Progenitor cell of endocrine pancreas (in vitro differentiated cells): ENCODE data around the gene TMEM132D. TPM values are rescaled to one million over a fixed set of nuclear protein-coding genes. Genes with fewer than 3 reads are reported as not detected.

Experiments used
- DNase-seq: peaks from one replicate; pipeline ENCODE4 v3.0.0; 2021; ENCODE audit warnings: low spot score; ENCODE audit not compliant: unreplicated experiment
- H3K27ac Mint-ChIP-seq: 2 replicates; pipeline ENCODE4 v1.8.0; 2021; ENCODE audit warnings: mild to moderate bottlenecking, moderate library complexity, mixed read lengths
- H3K27me3 Mint-ChIP-seq: 2 replicates; pipeline ENCODE4 v1.8.0; 2021; ENCODE audit warnings: mixed read lengths
- H3K36me3 Mint-ChIP-seq: 2 replicates; pipeline ENCODE4 v1.8.0; 2022; ENCODE audit warnings: mixed read lengths; ENCODE audit not compliant: insufficient read depth
- H3K4me1 Mint-ChIP-seq: 2 replicates; pipeline ENCODE4 v1.8.0; 2021; ENCODE audit warnings: low read depth, mixed read lengths
- H3K4me3 Mint-ChIP-seq: 2 replicates; pipeline ENCODE4 v1.8.0; 2021; ENCODE audit warnings: low read depth, mild to moderate bottlenecking, moderate library complexity, mixed read lengths
- H3K9me3 Mint-ChIP-seq: 2 replicates; pipeline ENCODE4 v1.8.0; 2021; ENCODE audit warnings: low read depth, mixed read lengths
- total RNA-seq: library from RNA; stranded (reverse); gene quantifications from 2 replicates; pipeline ENCODE4 v1.2.1, GENCODE V29; 2021
- TF ChIP-seq, protein P1 (sequence below): fragments of 200-600 bp; sonication (generic); IDR thresholded peaks from one replicate; pipeline ENCODE4 v1.5.0; 2021; ENCODE audit warnings: antibody characterized with exemption, mild to moderate bottlenecking; ENCODE audit not compliant: unreplicated experiment

The TMEM132D gene
- total RNA-seq, 1 donor from 2014 or later = 0.46 TPM

DNA sequence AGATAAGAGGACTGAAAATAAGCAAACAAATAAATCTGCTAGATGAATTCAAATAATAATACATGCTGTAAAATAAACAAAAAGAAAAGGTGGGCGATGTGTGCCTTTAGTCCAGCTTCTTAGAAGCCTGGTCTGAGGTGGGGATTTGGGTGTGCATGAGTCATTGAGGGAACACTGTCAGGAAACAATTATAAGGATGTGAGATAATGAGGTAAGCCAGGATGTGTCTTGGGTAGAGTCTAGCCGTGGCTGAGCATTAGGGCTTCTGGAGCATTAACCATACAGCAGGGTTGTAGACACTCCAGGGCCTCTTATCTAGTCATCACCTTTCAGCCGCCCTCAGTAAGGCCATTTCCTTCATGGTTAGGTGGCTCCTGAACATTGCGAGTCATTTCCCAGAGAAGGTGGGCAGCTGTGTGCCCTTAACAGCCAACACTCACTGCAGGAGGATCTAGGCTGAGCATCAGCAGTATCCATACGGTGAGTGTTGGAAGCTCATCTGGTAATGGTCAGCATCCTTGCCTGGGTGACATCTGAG, 645.0 kb downstream of the TMEM132D start:
- H3K9me3 Mint-ChIP-seq = peaks cover 5% of the 10 kb centered on the region
- no peak overlapping the region for H3K27ac Mint-ChIP-seq
- H3K27me3 Mint-ChIP-seq = peaks cover 19% of the 10 kb centered on the region
- TF ChIP-seq, protein P1, sequence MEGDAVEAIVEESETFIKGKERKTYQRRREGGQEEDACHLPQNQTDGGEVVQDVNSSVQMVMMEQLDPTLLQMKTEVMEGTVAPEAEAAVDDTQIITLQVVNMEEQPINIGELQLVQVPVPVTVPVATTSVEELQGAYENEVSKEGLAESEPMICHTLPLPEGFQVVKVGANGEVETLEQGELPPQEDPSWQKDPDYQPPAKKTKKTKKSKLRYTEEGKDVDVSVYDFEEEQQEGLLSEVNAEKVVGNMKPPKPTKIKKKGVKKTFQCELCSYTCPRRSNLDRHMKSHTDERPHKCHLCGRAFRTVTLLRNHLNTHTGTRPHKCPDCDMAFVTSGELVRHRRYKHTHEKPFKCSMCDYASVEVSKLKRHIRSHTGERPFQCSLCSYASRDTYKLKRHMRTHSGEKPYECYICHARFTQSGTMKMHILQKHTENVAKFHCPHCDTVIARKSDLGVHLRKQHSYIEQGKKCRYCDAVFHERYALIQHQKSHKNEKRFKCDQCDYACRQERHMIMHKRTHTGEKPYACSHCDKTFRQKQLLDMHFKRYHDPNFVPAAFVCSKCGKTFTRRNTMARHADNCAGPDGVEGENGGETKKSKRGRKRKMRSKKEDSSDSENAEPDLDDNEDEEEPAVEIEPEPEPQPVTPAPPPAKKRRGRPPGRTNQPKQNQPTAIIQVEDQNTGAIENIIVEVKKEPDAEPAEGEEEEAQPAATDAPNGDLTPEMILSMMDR = no peak
- no peak for DNase-seq
- no peaks in the 10 kb centered on the region for H3K4me1 Mint-ChIP-seq
- H3K36me3 Mint-ChIP-seq = no peaks in the 10 kb centered on the region
- H3K4me3 Mint-ChIP-seq = no peak overlapping the region

DNA sequence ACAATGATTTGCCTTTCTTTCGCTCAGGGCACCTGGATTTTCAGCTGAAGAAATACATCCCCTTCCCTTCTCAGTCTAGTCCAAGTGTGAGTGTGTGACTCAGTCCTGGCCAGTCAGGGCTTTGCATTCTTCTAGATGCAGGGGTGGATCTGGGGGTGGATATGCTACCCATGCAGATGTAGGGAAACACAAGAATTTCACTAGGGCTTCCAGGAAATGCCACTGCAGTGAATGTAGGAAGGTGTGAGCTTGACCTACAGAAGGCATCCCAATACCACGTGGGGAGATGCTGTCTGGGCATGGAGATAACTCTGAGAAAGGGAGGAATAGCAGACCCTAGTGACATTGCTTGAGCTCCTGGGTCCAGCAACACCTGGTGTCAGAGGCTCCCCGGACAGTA, 646.3 kb downstream of the TMEM132D start:
- H3K27me3 Mint-ChIP-seq = peaks cover 12% of the 10 kb centered on the region
- H3K4me3 Mint-ChIP-seq = no peak overlapping the region
- no peaks in the 10 kb centered on the region for H3K4me1 Mint-ChIP-seq
- no peak overlapping the region for H3K27ac Mint-ChIP-seq
- TF ChIP-seq, protein P1 = no peak
- no peak for DNase-seq
- no peaks in the 10 kb centered on the region for H3K36me3 Mint-ChIP-seq
- no peaks in the 10 kb centered on the region for H3K9me3 Mint-ChIP-seq

DNA sequence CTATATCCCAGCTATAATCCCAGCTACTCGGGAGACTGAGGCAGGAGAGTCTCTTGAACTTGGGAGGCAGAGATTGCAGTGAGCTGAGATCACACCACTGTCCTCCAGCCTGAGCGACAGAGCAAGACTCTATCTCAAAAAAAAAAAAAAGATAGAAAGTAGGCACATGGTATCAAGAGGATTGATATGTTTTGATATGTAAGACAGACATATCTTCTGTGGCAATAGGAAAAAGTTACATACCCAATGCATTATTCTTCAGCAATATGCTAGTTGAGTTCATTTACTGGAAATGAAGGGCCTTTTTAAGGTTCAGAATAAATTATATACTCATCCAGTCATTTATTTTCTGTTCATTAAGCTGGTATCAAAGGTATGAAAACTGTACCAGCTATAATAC, 657.2 kb downstream of the TMEM132D start:
- Mint-ChIP-seq H3K9me3 (no peaks in the 10 kb centered on the region), H3K36me3 (no peaks in the 10 kb centered on the region), H3K4me3 (no peak overlapping the region)

DNA sequence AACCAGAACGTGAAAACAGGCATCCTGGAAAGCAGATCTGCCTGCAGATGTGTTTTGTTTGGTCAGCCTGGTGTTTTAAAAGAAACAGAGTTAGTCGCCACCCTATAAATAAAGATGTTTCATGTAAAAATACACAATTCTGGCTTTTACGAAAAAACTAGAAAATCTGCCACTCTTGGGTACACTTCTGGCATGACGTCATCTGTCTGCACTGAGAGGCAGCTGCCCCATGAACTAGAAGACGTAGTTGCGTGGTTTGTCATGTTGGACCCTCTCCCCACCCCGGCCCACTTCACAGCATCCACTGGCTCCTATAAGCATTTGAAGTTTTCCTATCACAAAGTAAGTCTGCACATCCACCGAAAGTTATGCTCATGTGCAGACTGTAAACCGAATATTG, 658.1 kb downstream of the TMEM132D start:
- Mint-ChIP-seq H3K4me3 (no peak overlapping the region), H3K36me3 (no peaks in the 10 kb centered on the region), H3K27me3 (peaks cover 8% of the 10 kb centered on the region), H3K9me3 (no peaks in the 10 kb centered on the region), H3K27ac (no peak overlapping the region), H3K4me1 (no peaks in the 10 kb centered on the region)
- no peak for DNase-seq
- TF ChIP-seq, protein P1 = no peak

More for the DNA sequence above, 657.2 kb downstream of the TMEM132D start:
- Mint-ChIP-seq H3K27me3 (peaks cover 6% of the 10 kb centered on the region), H3K4me1 (no peaks in the 10 kb centered on the region), H3K27ac (no peak overlapping the region)
- no peak for DNase-seq
- TF ChIP-seq, protein P1 = no peak

DNA sequence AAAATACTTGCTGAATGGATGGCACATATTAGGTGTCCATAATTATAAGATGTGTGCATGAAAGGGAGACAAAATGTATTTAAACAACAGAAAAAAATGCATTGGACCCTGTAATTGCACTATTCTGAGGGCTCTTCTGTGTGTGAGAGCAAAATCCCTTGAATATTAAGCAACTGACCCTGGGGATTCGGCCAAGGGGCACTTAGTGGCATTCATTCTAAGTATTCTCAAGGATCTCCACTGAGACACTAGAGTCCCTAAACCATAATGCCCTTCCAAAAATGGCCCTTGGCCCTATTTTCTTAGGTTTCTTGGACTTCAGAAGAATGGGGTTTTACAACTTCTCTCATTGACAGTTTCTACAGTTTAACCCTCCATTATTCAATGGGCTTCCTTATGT, 662.0 kb downstream of the TMEM132D start:
- Mint-ChIP-seq H3K36me3 (no peaks in the 10 kb centered on the region), H3K4me3 (no peak overlapping the region), H3K27me3 (peaks cover 2% of the 10 kb centered on the region), H3K9me3 (peaks cover 2% of the 10 kb centered on the region), H3K27ac (no peak overlapping the region), H3K4me1 (no peaks in the 10 kb centered on the region)
- TF ChIP-seq, protein P1 = no peak
- DNase-seq = no peak
